Neural progenitor cell (in vitro differentiated cells): ENCODE results near the gene ZDHHC22. TPM values are rescaled to one million over a fixed set of nuclear protein-coding genes. Genes with fewer than 3 reads are reported as not detected.
A peak's percentile ranks its signal among the peaks of the same experiment; 100 is the strongest.

Experiments
- DNase-seq: peaks from one replicate; pipeline ENCODE4 v3.0.0-alpha.2; 2016; ENCODE audit warnings: low spot score
- H2AFZ ChIP-seq: fragments of 200-600 bp; sonication (generic); replicated peaks from 2 replicates; pipeline ENCODE4 v1.6.1; 2016; ENCODE audit warnings: antibody characterized with exemption
- H3F3A ChIP-seq: fragments of 200-600 bp; sonication (generic); 2 replicates; pipeline ENCODE4 v1.6.1; 2016; ENCODE audit warnings: antibody characterized with exemption, low read depth
- H3K27ac ChIP-seq: fragments of 200-600 bp; sonication (generic); 2 replicates; pipeline ENCODE4 v1.5.1; 2016; ENCODE audit warnings: mild to moderate bottlenecking
- H3K27me3 ChIP-seq: fragments of 200-600 bp; sonication (generic); 2 replicates; pipeline ENCODE4 v1.6.1; 2016; ENCODE audit warnings: mild to moderate bottlenecking, moderate library complexity
- H3K36me3 ChIP-seq: fragments of 200-600 bp; sonication (generic); 2 replicates; pipeline ENCODE4 v1.5.1; 2016
- H3K4me1 ChIP-seq: fragments of 200-600 bp; sonication (generic); 2 replicates; pipeline ENCODE4 v1.6.1; 2016; ENCODE audit warnings: mixed run types
- H3K4me2 ChIP-seq: fragments of 200-600 bp; sonication (generic); 2 replicates; pipeline ENCODE4 v1.6.1; 2016
- H3K4me3 ChIP-seq: fragments of 200-600 bp; sonication (generic); 2 replicates; pipeline ENCODE4 v1.5.1; 2016
- H3K79me2 ChIP-seq: fragments of 200-600 bp; sonication (generic); 2 replicates; pipeline ENCODE4 v1.6.1; 2016; ENCODE audit warnings: low read depth
- H3K9ac ChIP-seq: fragments of 200-600 bp; sonication (generic); 2 replicates; pipeline ENCODE4 v1.6.1; 2016
- H3K9me3 ChIP-seq: fragments of 200-600 bp; sonication (generic); 2 replicates; pipeline ENCODE4 v1.5.1; 2016; ENCODE audit warnings: low read depth
- H4K20me1 ChIP-seq: fragments of 200-600 bp; sonication (generic); 2 replicates; pipeline ENCODE4 v1.6.1; 2016; ENCODE audit warnings: low read depth
- H3K27ac Mint-ChIP-seq: 3 replicates; pipeline ENCODE4 v1.8.0; 2021; ENCODE audit warnings: mixed read lengths
- H3K27me3 Mint-ChIP-seq: 2 replicates; pipeline ENCODE4 v1.8.0; 2022; ENCODE audit warnings: low read depth, mild to moderate bottlenecking, inconsistent platforms, moderate library complexity, mixed read lengths; ENCODE audit not compliant: insufficient read depth
- H3K36me3 Mint-ChIP-seq: 3 replicates; pipeline ENCODE4 v1.8.0; 2021; ENCODE audit warnings: mixed read lengths
- H3K4me1 Mint-ChIP-seq: 3 replicates; pipeline ENCODE4 v1.8.0; 2021; ENCODE audit warnings: mixed read lengths
- H3K4me3 Mint-ChIP-seq: 3 replicates; pipeline ENCODE4 v1.8.0; 2021; ENCODE audit warnings: mild to moderate bottlenecking, moderate library complexity, mixed read lengths
- H3K9me3 Mint-ChIP-seq: 3 replicates; pipeline ENCODE4 v1.8.0; 2020; ENCODE audit warnings: mixed read lengths
- CTCF ChIP-seq: fragments of 200-600 bp; sonication (generic); IDR thresholded peaks from 2 replicates; pipeline ENCODE4 v1.5.1; 2017; ENCODE audit warnings: antibody characterized with exemption, mild to moderate bottlenecking
- EZH2 ChIP-seq: fragments of 200-600 bp; sonication (generic); IDR thresholded peaks from 2 replicates; pipeline ENCODE4 v1.6.1; 2017; ENCODE audit warnings: antibody characterized with exemption, mild to moderate bottlenecking, moderate library complexity
- EZH2phosphoT487 ChIP-seq: fragments of 200-600 bp; sonication (generic); IDR thresholded peaks from 2 replicates; pipeline ENCODE4 v1.6.1; 2017; ENCODE audit warnings: antibody characterized with exemption
- total RNA-seq: library from RNA; depleted of rRNA; stranded (reverse); fragments of >200 nt; gene quantifications from 2 replicates; pipeline ENCODE4 v1.2.3, GENCODE V29; 2015; ENCODE audit warnings: low replicate concordance

Gene ZDHHC22
- total RNA-seq, 1 donor from 2014 or later: 0.07 TPM

GRCh38 chr14:77108753-77109152 lies 32.8 kb downstream of the ZDHHC22 start:
- Histone ChIP-seq H3K9me3 (no peaks in the 10 kb centered on the region), H3K36me3 (peaks cover 4% of the 10 kb centered on the region), H3K27ac (no peak overlapping the region), H3K4me1 (peaks cover 57% of the 10 kb centered on the region), H3K9ac (no peak overlapping the region), H3K79me2 (peaks cover 14% of the 10 kb centered on the region), H4K20me1 (peaks cover 52% of the 10 kb centered on the region), H3F3A (peaks cover 57% of the 10 kb centered on the region), H3K27me3 (no peaks in the 10 kb centered on the region), H2AFZ (no peak overlapping the region), H3K4me3 (no peak overlapping the region), H3K4me2 (no peak overlapping the region)
- Mint-ChIP-seq H3K4me3 (no peak overlapping the region), H3K27ac (no peak overlapping the region), H3K4me1 (peaks cover 65% of the 10 kb centered on the region), H3K36me3 (peaks cover 30% of the 10 kb centered on the region), H3K9me3 (no peaks in the 10 kb centered on the region), H3K27me3 (no peaks in the 10 kb centered on the region)
- TF ChIP-seq CTCF (no peak), EZH2phosphoT487 (no peak), EZH2 (no peak)
- DNase-seq: no peak

GRCh38 chr14:77107228-77107627 lies 34.4 kb downstream of the ZDHHC22 start:
- Histone ChIP-seq H3K27ac (no peak overlapping the region), H3K9me3 (no peaks in the 10 kb centered on the region), H4K20me1 (peaks cover 52% of the 10 kb centered on the region), H3K4me3 (no peak overlapping the region), H3K4me2 (no peak overlapping the region), H3F3A (peaks cover 57% of the 10 kb centered on the region), H3K4me1 (peaks cover 57% of the 10 kb centered on the region), H3K36me3 (peaks cover 4% of the 10 kb centered on the region), H3K27me3 (no peaks in the 10 kb centered on the region), H2AFZ (no peak overlapping the region), H3K79me2 (peaks cover 28% of the 10 kb centered on the region), H3K9ac (no peak overlapping the region)
- H3K4me1 Mint-ChIP-seq: peaks cover 77% of the 10 kb centered on the region
- no peak for DNase-seq
- no peaks in the 10 kb centered on the region for H3K9me3 Mint-ChIP-seq
- no peaks in the 10 kb centered on the region for H3K27me3 Mint-ChIP-seq
- no peak overlapping the region for H3K4me3 Mint-ChIP-seq
- H3K27ac Mint-ChIP-seq: no peak overlapping the region
- no peak for TF ChIP-seq EZH2phosphoT487
- no peak for TF ChIP-seq CTCF
- H3K36me3 Mint-ChIP-seq: peaks cover 22% of the 10 kb centered on the region

- DNase-seq: peak; percentile 38
- H3K27me3 ChIP-seq: no peaks in the 10 kb centered on the region
- peaks cover 4% of the 10 kb centered on the region for H3K36me3 ChIP-seq
- H3K4me2 ChIP-seq: peak overlapping the region; percentile 30
- no peak for TF ChIP-seq CTCF
- TF ChIP-seq EZH2phosphoT487: no peak
- TF ChIP-seq EZH2: no peak
- H3K4me3 Mint-ChIP-seq: no peak overlapping the region
- no peaks in the 10 kb centered on the region for H3K9me3 Mint-ChIP-seq
- H3K27ac Mint-ChIP-seq: no peak overlapping the region
- H2AFZ ChIP-seq: no peak overlapping the region
- H3K27ac ChIP-seq: no peak overlapping the region
- no peaks in the 10 kb centered on the region for H3K27me3 Mint-ChIP-seq
- H4K20me1 ChIP-seq: peaks cover 52% of the 10 kb centered on the region
- no peak overlapping the region for H3K9ac ChIP-seq
- H3K79me2 ChIP-seq: peaks cover 32% of the 10 kb centered on the region
- peaks cover 75% of the 10 kb centered on the region for H3K4me1 Mint-ChIP-seq
- no peak overlapping the region for H3K4me3 ChIP-seq
- H3K4me1 ChIP-seq: peaks cover 54% of the 10 kb centered on the region
- no peaks in the 10 kb centered on the region for H3K9me3 ChIP-seq
- H3F3A ChIP-seq: peaks cover 55% of the 10 kb centered on the region
- H3K36me3 Mint-ChIP-seq: peaks cover 22% of the 10 kb centered on the region
These were observed 34.9 kb downstream of the ZDHHC22 start for GRCh38 chr14:77106666-77107065.
